Measurements from ENCODE around the gene CRB2.
A peak's percentile ranks its signal among the peaks of the same experiment; 100 is the strongest.
"Not testable (repeated sequence)": the region's sequence is repeated elsewhere in the genome, so short reads cannot be mapped to it uniquely, and the experiment has no call there.

Gene CRB2

DNA sequence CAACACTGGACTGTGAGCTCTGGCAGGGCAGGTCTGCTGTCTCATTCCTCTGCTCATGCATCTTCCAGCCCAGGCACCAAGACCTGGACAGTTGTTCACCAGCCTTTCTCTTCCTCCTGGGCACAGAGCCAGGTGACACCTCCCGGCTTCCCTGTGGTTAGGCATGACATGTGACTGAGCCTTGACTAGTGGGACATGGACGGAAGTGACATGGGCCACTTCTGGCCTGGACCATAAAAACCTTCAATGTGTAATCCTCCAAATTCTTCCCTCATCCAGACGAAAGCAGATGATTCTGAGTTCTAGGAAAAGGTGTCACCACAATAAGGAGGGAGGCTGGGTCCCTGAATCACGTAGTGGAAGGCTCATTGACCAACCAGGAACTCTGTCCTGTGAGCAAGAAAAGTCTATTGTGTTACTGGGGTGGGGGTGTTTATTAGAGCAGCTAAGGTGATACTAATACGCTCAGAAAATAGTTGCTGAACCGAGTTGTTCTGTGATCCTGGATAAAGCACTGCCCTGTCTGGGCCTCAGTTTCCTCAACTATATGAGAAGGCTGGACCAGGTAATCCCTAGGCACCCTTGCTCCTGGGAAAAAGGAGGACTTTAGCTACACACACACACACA, 26.6 kb upstream of the CRB2 start:
- no peak for DNase-seq (ENCODE audit: low read depth)

DNA sequence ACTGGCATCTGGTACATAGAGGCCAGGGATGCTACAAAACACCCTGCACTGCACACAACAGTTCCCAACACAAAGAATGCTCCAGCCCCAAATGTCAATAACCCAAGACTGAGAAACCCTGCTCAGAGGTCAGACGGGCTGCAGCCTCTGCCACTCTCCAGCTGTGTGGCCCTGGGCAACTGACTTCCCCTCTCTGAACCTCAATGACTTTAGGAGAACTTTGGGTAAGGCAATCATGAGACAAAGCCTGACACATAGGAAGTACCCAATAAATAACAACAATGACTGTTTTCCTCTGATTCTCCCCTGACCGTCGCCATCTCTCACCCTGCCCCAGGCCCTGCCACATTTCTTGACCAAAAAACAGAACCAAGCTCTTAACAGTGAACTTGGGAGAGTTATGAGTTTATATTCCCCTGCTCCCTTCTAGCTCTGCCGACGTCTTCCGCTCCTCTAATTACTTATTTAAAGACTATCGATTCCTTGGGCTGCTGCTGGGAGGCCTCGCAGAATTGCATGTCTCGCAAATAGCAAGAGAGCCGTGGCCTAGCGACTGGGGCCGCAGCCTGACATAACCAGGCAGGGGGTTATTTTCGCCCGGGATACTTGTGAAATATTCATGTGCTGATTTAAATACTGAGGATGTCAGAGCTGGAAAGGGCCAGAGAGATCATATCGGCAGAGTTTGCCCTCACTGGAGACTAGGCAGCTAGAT, 24.5 kb upstream of the CRB2 start:
- DNase-seq (ENCODE audit: low read depth) = no peak

DNA sequence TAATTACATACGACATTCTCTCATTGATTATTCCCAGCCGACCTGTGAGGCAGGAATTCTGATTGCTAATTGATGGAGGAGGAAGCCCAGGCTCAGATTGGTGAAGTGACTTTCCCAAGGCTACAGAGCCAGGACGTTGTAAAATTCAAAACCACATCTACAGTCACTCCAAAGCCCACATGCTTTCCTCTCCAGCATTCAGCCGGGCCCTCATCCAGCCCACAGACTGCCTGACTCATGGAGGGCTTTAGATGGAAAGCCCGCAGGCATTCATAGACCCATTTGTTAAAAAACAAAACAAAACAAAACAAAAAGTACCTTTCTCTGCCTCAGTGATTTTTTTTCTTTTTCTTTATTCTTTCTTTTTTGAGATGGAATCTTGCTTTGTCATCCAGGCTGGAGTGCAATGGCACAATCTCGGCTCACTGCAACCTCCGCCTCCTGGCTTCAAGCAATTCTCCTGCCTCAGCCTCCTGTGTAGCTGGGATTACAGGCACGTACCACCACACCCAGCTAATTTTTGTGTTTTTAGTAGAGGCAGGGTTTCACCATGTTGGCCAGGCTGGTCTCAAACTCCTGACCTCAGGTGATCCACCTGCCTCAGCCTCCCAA, 22.8 kb upstream of the CRB2 start:
- DNase-seq (ENCODE audit: low read depth) = not testable (repeated sequence)

DNA sequence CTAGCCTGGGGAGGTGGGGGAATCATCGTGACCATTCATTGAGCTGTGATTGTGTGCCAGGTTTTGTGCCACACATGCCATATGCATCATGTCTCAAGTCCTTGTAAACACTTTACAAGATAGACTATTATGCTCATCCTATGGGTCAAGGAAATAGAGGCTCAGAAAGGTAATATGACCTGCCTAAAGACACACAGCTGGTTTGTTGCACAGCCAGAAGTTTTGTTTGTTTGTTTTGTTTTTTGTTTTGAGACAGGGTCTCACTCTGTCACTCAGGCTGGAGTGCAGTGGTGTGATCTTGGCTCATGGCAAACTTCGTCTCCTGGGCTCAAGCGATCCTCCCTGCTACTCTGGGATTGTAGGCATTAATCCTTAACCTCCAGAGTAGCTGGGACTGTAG, 21.4 kb upstream of the CRB2 start:
- no peak for DNase-seq (ENCODE audit: low read depth)

DNA sequence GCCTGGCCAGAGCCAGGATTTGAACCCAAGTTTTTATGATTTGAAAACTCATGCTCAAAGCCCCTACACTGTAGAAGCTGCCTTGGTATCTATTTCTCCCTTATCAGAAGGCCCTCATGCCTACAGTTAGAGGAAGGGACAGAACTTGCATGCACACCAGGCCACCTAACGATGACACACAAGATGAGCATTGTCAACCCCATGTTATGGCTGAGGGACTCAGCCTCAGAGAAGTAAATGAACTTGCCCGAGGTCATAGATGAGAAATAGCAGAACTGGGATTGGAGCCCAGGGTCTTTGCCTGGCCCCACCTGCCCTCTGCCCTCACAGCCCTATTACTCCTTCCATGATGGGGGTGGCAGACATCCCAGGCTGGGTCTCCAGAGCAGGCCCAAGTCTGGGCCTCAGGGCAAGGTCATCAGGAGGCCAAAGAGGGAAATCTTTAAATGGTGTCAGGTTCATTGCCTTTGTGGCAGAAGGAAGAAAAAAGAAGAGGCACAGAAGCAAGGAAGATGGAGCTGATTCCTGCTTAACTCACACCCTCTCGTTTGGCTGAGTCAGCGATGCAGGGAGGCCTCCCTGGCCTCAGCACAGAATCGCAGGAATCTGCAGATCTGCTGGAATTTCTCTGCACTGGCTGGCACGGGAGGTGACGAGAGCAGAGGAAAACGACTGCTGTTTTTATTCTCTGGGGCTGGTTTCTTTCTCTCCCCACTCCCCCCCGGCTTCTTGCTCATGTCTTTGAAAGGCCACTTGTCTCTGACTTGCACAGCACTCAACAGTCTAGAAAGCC, 20.6 kb upstream of the CRB2 start:
- DNase-seq (ENCODE audit: low read depth) = no peak

DNA sequence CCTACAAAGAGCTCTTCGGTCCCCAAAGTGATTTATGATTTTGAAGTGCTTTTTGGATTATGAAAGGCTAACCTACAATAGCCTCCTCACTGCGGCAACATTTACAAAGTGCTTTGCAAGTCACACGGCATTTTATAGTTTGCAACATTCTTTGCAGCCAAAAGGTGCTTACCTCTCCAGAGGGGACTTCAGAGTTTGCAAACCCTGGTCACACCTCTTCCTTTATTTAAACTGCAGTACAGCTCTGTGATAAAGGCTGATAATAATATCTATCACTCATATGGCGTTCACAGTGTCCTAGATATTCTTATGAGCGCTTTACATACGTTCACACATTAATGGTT, 20.0 kb upstream of the CRB2 start:
- DNase-seq (ENCODE audit: low read depth) = no peak

DNA sequence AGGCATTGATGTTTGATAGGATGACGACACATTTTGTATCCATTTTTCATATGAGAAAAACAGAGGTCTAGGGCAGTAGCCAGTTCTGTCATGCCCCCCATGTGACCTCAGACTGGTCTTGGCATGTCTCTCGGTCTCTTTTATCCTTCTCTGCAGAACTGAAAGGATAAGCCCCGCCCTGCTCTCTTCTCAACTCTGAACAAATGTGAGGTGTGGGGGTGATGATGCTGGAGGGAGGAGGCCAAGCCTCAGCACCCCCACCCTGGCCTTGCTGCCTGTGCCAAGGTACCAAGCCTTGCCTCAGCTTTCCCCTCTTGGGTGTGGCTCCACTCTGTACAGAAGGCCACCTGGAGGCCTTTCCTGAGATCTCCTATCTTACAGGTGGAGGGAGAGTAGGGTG, 19.5 kb upstream of the CRB2 start:
- DNase-seq (ENCODE audit: low read depth) = no peak

DNA sequence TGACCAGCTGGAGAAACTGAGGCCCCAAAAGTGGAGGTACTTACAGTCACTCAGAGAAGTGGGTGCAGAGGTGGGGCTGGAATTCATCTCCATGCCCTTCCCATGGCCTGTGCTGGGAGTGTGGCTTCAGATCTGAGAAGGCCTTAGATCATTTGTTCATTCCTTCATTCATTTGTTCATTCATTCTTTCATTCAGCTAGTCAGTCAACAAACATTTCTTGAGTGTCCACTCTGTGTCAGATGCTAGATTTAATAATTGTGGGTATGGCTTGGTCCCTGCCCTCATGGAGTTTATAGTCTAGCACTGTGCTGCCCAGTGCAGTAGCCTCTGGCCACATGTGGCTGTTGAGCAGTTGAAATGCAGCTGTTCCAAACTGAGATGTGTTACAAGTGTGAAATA, 19.0 kb upstream of the CRB2 start:
- no peak for DNase-seq (ENCODE audit: low read depth)

DNA sequence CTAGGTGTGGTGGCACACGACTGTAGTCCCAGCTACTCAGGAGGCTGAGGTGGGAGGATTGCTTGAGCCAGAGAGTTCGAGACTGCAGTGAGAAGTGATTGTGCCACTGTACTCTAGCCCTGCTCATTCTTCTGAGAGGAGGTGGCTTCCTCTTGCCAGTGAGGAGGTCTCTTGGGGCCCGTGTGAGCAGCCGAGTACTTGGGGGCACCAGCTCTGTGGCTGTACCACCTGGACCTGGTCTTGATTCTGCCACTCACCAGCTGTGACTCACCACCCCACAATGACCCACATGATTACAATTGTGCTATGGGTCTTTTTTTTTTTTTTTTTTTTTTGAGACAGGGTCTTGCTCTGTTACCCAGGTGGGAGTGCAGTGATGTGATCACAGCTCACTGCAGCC, 18.0 kb upstream of the CRB2 start:
- DNase-seq (ENCODE audit: low read depth) = no peak

DNA sequence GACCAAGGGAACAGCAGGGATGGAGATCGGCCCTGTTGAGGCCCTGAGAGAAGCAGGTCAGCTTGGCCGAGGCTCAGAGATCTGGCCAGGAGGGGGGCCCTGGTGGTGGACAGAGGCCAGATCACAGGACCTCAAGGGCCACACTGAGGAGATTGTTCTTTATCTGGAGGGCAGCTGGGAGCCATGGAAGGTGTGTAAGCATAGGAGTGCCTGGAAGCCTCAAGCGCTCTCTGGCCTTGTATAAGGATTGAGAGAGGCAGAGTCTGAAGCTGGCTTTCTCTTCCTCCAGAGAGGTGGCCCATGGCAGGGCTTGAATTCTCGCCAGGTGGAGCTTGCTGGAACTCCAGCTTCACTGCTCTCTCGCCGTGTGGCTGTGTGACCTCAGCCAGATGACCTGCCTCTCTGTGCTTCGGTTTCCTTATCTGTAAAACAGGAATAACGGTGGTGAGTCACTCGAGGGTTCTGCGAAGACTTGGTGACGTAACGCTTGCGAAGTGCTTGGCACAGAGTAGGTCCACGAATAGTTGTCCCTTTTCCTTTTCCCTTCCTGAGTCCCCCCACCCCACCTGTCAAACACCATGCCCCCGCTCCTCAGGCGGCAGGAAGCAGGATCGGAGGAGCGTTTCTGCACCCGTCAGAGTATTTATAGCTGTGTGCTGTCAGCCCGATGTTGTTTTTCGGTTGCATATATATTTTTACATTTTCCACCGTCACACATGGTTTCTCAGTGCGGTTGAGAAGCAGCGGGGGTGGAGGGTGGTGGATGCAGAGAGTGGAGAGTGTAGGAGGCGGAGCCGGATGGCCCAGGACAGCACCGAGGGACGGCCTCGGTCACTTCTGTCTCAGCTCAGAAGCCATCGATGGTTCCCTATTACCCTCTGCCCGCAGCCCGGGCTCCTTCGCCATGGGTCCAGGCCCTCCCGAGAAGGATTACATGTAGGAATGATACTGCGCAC, 17.0 kb upstream of the CRB2 start:
- peak; percentile 62 for DNase-seq (ENCODE audit: low read depth)

DNA sequence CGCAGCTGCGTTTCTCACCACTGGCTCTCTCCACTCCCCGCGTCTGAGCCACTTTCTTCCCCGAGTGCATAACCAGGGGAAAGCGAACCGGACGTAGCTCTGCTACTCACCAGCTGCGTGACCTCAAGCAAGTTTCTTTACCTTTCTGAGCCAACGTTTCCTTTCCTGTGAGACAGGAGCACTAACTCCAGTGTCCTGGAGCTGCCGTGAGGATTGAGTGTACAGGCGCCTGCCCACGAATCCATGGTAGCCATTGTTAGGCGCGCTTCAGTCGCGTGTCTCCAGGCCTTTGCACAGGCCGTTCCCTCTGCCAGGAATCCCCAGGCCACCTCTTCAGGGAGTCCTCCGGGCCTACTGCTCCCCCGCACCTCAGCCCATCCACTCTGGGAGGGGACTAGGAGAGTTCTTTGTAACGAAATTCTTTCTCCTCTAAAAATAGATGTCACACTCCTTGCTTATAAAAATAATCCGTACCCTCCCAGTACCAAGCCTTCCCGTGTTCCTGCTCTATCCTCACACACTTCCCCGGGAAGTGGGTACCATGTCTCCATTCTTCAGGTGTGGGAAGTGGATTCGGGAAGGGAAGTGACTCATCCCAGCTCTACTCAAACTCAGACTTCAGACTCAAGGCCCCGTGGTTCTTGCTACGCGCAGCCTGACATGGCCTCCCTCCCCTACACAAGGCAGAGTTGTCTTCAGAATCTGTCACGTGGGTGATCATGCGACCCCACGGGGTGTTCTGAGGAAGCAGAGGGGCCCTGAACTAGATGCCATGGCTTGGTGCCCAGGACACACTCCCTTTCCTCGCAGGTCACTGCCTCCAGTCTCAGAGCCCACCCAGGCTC, 16.1 kb upstream of the CRB2 start:
- DNase-seq (ENCODE audit: low read depth) = no peak

DNA sequence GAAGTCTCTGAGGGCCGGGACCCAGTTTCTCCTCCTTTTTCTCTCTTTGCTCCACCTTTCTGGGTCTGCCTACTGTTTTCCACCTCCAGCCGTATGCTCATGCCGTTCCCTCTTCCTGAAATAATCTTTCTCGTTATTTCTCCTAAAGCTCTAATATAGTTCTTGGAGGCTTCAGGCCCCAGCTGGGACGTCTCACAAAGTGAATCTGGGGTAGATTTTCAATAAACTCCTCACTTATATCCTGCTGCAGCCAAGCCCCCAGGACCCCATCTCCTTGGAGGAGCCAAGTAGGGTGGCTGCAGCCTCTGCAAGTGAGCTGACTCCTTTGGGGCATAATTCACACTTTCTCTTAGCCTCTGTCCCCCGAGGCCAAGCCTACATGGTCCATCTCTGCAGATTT, 14.2 kb upstream of the CRB2 start:
- DNase-seq (ENCODE audit: low read depth) = no peak

DNA sequence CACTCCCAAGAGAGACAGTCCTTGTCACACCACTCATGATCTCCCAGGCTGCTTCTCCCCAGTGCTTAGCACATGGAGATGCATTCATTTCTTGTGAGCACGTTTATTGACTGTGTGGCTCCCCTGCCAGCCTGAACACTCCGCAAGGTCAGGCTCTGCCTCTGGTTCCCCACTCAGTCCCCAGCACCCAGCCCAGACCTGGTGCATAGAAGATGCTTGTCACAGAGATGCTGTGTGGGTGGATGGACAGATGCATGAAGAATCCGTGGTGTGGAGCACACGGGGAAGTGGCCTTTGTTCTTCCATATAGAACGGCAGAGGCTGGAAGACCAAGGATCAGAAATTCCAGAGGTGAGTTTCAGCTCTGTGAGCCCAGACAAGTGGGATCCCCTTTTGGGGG, 13.8 kb upstream of the CRB2 start:
- no peak for DNase-seq (ENCODE audit: low read depth)

DNA sequence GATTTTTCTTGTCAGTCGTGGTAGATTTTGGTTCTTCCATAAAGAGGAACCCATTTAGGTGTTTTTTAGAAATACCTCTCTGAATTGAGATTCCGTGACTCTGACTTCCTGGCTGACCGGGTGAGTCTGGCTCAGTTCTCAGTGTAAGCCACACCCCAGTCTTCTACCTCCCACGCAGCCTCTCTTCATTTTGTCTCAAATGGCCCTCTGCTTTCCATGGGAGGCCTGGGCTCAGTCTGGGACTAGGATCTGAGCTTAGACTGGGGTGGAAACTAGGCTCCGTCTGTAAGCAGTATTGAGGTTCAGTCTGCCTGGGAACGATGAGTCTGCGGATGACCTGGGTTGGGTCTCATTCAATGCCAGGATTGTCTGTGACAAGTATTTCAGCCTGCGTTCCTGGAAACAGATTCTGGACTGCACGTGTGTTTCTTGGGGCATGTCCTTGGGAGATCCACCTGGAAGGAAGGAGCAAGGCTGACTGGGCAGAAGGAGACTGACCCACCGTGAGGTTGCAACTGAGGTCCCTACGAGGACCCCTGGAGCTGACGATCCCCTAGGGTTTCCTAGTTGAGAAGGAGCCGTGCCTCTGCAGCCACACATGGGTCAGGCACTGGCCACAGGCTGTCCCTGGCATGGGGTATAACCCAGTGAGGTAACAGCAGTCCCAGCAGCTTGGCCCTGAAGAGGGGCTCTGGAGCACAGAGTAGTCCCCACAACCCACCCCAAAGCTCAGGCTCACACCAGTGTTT, 12.4 kb upstream of the CRB2 start:
- DNase-seq (ENCODE audit: low read depth) = no peak

DNA sequence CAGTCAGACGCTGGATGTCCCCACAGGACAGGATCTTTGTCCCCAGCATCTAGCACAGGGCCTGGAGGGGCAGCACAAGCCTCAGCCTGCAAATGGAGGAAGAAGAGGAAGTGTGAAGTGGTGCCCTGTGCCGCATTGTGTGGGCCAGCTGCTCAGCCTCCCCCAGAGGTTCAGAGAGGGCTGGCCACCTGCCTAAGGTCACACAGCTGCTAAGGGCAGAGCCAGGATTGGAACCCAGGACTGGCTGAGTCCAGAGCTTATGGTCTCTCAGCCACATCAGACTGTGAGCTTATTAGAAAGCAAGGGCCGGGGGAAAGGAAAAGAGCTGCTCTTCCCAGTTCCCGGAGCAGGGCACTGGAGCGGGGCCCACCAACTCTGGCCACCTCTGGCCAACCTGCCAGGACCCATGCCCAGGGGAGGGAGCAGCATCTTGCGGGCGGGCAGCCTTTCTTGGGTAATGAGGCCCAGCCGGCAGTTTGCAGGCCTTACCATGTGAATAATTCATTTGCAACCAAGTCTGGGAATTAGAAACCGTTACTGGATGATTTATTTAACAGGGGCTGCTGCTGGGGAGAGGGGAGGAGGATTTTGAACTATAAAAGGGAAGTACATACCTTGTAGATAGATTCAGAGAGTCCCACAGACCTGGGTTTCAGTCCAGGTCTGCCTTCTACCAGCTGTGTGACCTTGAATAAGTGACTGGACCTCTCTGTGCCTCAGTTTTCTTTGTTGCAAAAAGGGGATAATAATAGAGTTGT, 11.6 kb upstream of the CRB2 start:
- DNase-seq (ENCODE audit: low read depth) = no peak

DNA sequence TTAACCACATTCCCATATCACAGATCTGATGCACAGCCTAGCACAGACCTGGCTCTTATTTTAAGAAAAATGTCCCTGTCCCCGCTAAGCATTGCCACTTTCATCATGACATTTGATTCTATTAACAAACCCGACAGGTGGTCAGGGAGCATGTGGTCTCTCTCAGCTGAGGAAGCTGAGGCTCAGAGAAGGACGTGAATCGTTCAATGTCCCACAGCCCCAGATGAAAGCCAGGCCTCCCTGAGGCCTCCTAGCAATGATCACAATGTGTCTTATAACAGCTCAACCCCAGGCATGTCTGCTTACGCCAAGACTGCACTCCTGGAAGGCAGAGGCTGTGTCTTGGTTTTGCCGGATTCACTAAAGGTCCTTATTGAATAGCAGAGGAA, 10.4 kb upstream of the CRB2 start:
- DNase-seq (ENCODE audit: low read depth) = no peak

DNA sequence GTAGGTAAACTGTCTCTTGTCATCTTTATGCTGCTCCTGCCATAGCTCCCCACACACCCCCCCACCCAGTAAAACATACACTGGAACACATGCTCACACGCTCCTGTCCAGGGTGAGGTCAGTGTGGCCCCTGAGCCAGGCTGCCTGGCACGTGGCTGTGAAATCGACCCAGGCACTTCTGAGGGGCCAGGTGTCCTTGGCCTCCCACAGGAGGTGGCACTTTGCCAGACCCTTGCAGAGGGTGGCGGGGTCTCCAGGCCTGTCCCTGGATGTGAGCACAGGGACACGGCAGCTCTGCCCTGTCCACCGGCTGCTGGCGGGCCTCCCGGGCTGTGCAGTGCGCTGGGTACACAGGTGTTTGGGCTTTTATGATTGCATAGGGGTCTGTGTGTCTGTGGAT, 10.0 kb upstream of the CRB2 start:
- DNase-seq (ENCODE audit: low read depth) = no peak

DNA sequence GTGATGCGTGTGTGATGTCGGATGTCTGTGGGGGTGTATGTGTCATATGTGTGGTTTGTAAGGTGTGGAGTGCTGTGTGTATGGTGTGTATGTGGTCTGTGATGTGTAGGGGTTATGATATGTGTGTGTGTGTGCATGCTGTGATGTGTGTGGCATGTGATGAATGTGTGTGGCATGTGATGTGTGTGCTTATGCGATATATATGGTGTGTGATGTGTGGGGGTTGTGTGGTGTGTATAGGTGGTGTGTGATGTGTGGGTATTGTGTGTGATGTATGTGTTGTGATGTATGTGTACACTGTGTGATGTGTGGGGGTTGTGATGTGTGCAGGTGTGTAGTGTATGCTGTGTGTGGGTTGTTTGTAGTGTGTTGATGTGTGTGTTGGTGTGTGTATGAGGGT, 9.2 kb upstream of the CRB2 start:
- no peak for DNase-seq (ENCODE audit: low read depth)

DNA sequence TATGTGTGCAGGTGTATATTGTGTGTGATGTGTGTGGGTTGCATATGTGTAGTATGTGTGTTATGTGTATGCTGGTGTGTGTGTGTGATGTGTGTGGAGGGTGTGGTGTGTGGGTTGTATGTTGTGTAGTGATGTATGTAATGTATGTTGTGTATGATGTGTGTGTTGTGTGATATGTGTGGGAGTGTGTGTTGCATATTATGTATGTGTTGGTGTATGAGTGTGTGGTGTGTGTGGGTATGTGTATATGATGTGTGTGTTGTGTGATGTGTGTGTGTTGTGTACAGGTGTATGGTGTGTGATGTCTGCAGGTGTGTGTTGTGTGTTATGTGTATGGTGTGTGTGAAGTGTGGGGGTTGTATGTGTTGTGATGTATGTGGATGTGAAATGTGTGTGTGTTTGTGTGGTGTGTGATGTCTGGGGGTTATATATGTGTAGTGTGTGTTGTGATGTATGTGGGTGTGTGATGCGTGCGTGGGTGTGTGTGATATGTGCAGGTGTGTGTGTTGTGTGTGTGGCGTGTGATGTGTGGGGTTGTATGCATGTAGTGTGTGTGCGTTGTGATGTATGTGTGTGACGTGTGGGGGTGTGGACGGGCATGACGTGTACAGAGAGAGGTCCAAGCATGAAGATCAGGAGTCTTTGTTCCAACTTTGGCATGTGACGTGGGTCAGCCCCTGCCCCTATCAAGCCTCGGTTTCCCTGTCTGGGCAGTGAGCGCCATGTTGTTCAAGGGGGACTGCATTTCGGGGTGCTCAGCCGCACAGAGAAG, 8.5 kb upstream of the CRB2 start:
- no peak for DNase-seq (ENCODE audit: low read depth)

All from stimulated activated CD8-positive, alpha-beta memory T cell treated with anti-CD3 and anti-CD28 coated beads, Interleukin-4, amount 100 ng/mL, for 24 hours (primary cell).